GM12878 (cell line): ENCODE data around the gene CARD18. TPM values are rescaled to one million over a fixed set of nuclear protein-coding genes. Genes with fewer than 3 reads are reported as not detected.

Experiments
- ATAC-seq: fragments of 200-7000 bp; cut with Tn5 transposase; 3 replicates; pipeline ENCODE4 v1.9.1; 2020; ENCODE audit warnings: mild to moderate bottlenecking, moderate library complexity
- Bru-seq: library from RNA; stranded (reverse); fragments of 400-500 nt; gene quantifications from one replicate; lab custom pipeline; 2021; lab: Mats Ljungman, UMichigan
- BruChase-seq, 2 experiments: library from RNA; stranded (reverse); fragments of 400-500 nt; gene quantifications; one replicate each; lab custom pipeline; 2021; lab: Mats Ljungman, UMichigan
- BruUV-seq: library from RNA; stranded (reverse); fragments of 400-500 nt; replicated peaks from 2 replicates; lab custom pipeline; 2021; lab: Mats Ljungman, UMichigan
- CTCF ChIA-PET: fragments of 300-600 bp; sonication (Branson Sonifier 250); formaldehyde crosslinking; extraction: SDS; loops from one replicate; lab custom pipeline; 2021; ENCODE audit warnings: inconsistent platforms; lab: Yijun Ruan, JAX
- POLR2A ChIA-PET: fragments of 350-600 bp; formaldehyde crosslinking; extraction: SDS; loops from one replicate; lab custom pipeline; 2021; ENCODE audit warnings: inconsistent platforms; lab: Charles Lee
- RAD21 ChIA-PET: fragments of 300-600 bp; sonication (Branson Sonifier 250); formaldehyde crosslinking; loops from one replicate; lab custom pipeline; 2023; ENCODE audit warnings: antibody characterized with exemption; ENCODE audit not compliant: unreplicated experiment; lab: Charles Lee
- SMC1A ChIA-PET: fragments of 300-600 bp; sonication (Branson Sonifier 250); formaldehyde crosslinking; loops from one replicate; lab custom pipeline; 2023; ENCODE audit not compliant: unreplicated experiment, uncharacterized antibody; lab: Charles Lee
- DNase-seq: peaks from one replicate; pipeline ENCODE4 v3.0.0-alpha.2; 2011; ENCODE audit warnings: low read depth, low spot score
- FAIRE-seq: peaks from 3 replicates; lab custom pipeline; 2011; peaks lifted over from hg19 to GRCh38; lab: Jason Lieb, UNC
- H2AFZ ChIP-seq: 2 replicates; pipeline ENCODE4 v1.6.0; 2011; ENCODE audit warnings: low read depth, low read length, control low read depth; ENCODE audit not compliant: control insufficient read depth
- H3K27ac ChIP-seq: 2 replicates; pipeline ENCODE4 v1.5.1; 2011; ENCODE audit warnings: control low read depth; ENCODE audit not compliant: control insufficient read depth, insufficient read depth
- H3K27me3 ChIP-seq, 2 experiments: replicated peaks in 1 of 2; 2 replicates each; pipeline versions ENCODE4 v1.6.0 to v1.6.1; 2011; ENCODE audit warnings: low read length in 1 of 2; ENCODE audit not compliant: control insufficient read depth in 2 of 2, insufficient read depth in 2 of 2
- H3K36me3 ChIP-seq, 2 experiments: 2 replicates each; pipeline ENCODE4 v1.5.1; 2011; ENCODE audit warnings: low read length in 1 of 2; ENCODE audit not compliant: control insufficient read depth in 2 of 2, insufficient read depth in 2 of 2
- H3K4me1 ChIP-seq: 2 replicates; pipeline ENCODE4 v1.6.1; 2011; ENCODE audit warnings: mild to moderate bottlenecking, low read length, moderate library complexity, mixed read lengths; ENCODE audit not compliant: control insufficient read depth, insufficient read depth
- H3K4me2 ChIP-seq: 2 replicates; pipeline ENCODE4 v1.6.0; 2011; ENCODE audit warnings: control low read depth; ENCODE audit not compliant: control insufficient read depth, insufficient read depth
- H3K4me3 ChIP-seq: fragments of 200-600 bp; sonication (generic); 2 replicates; pipeline ENCODE4 v1.5.1; 2016
- H3K79me2 ChIP-seq: 2 replicates; pipeline ENCODE4 v1.6.0; 2011; ENCODE audit warnings: low read length; ENCODE audit not compliant: control insufficient read depth, insufficient read depth
- H3K9ac ChIP-seq: 2 replicates; pipeline ENCODE4 v1.8.0; 2011; ENCODE audit warnings: low read length, control low read depth, mixed read lengths; ENCODE audit not compliant: control insufficient read depth, insufficient read depth
- H3K9me3 ChIP-seq: replicated peaks from 3 replicates; pipeline ENCODE4 v1.5.1; 2011; ENCODE audit warnings: mild to moderate bottlenecking, low read length; ENCODE audit not compliant: control insufficient read depth, insufficient read depth
- H4K20me1 ChIP-seq: 2 replicates; pipeline ENCODE4 v1.6.0; 2011; ENCODE audit not compliant: control insufficient read depth, insufficient read depth
- ATF7 ChIP-seq: fragments of 450-650 bp; IDR thresholded peaks from 2 replicates; pipeline ENCODE4 v1.6.1; 2016; ENCODE audit warnings: low read depth, mild to moderate bottlenecking
- CHD1 ChIP-seq: IDR thresholded peaks from 2 replicates; pipeline ENCODE4 v1.6.1; 2012; ENCODE audit warnings: low read depth, low read length, improper control_type of control experiment
- IKZF2 ChIP-seq, 2 experiments: fragments of 450-650 bp; IDR thresholded peaks; 2 replicates each; pipeline ENCODE4 v1.6.1; 2017; ENCODE audit warnings: mild to moderate bottlenecking in 2 of 2, moderate library complexity in 2 of 2
- LARP7 ChIP-seq: fragments of 450-650 bp; IDR thresholded peaks from 2 replicates; pipeline ENCODE4 v1.6.1; 2017; ENCODE audit warnings: mild to moderate bottlenecking
- MEF2A ChIP-seq: IDR thresholded peaks from 2 replicates; pipeline ENCODE4 v1.6.1; 2011; ENCODE audit warnings: low read depth, mild to moderate bottlenecking, low read length, moderate library complexity; ENCODE audit not compliant: insufficient read depth
- MEF2B ChIP-seq: fragments of 450-650 bp; IDR thresholded peaks from 2 replicates; pipeline ENCODE4 v1.6.1; 2018; ENCODE audit warnings: mild to moderate bottlenecking, moderate library complexity; ENCODE audit not compliant: partially characterized antibody, poor library complexity, severe bottlenecking
- MTA3 ChIP-seq: IDR thresholded peaks from 2 replicates; pipeline ENCODE4 v1.6.1; 2012; ENCODE audit warnings: low read length, inconsistent platforms, borderline replicate concordance
- NFYA ChIP-seq: IDR thresholded peaks from 2 replicates; pipeline ENCODE4 v1.6.1; 2011; ENCODE audit warnings: low read depth, mild to moderate bottlenecking, low read length, improper control_type of control experiment, borderline replicate concordance
- NRF1 ChIP-seq: conservative IDR thresholded peaks from 2 replicates; pipeline ENCODE4 v1.6.1; 2011; ENCODE audit warnings: mild to moderate bottlenecking, low read depth, low read length, improper control_type of control experiment
- POLR2AphosphoS2 ChIP-seq: IDR thresholded peaks from 2 replicates; pipeline ENCODE4 v1.6.1; 2011; ENCODE audit warnings: low read depth, mild to moderate bottlenecking, low read length, improper control_type of control experiment, moderate library complexity
- POLR2AphosphoS5 ChIP-seq: IDR thresholded peaks from 2 replicates; pipeline ENCODE4 v1.6.1; 2011; ENCODE audit warnings: mild to moderate bottlenecking, low read length, inconsistent platforms
- POU2F2 ChIP-seq: IDR thresholded peaks from 3 replicates; pipeline ENCODE4 v1.6.1; 2011; ENCODE audit warnings: low read depth, mild to moderate bottlenecking, low read length, borderline replicate concordance
- PRDM15 ChIP-seq: fragments of 450-650 bp; formaldehyde crosslinking; IDR thresholded peaks from 2 replicates; pipeline ENCODE4 v1.4.0; 2020; ENCODE audit warnings: mild to moderate bottlenecking, moderate library complexity
- SREBF2 ChIP-seq: IDR thresholded peaks from 2 replicates; pipeline ENCODE4 v1.6.1; 2012; ENCODE audit warnings: mild to moderate bottlenecking, low read length
- TCF3 ChIP-seq: IDR thresholded peaks from 2 replicates; pipeline ENCODE4 v1.6.1; 2012; ENCODE audit warnings: low read depth, mild to moderate bottlenecking, low read length, borderline replicate concordance; ENCODE audit not compliant: insufficient read depth
- WGBS: methylation state at CpG from one replicate; pipeline ENCODE4 v1.1.6; 2016; ENCODE audit warnings: low lambda C conversion rate; ENCODE audit not compliant: insufficient replicate concordance, insufficient coverage; ENCODE audit errors: missing lambda C conversion rate; 5-methylcytosine and 5-hydroxymethylcytosine counted together
- in situ Hi-C: fragments of 300-500 bp; cut with MboI; formaldehyde crosslinking; loops from 9 replicates; pipeline ENCODE4 v1.14.3; 2018; ENCODE audit warnings: mixed read lengths
- intact Hi-C: fragments of 100-400 bp; cut with micrococcal nuclease; formaldehyde crosslinking; loops from one replicate; pipeline ENCODE4 v1.14.2; 2022; ENCODE audit not compliant: unreplicated experiment
- long read RNA-seq, 2 experiments: library from polyadenylated mRNA; unstranded; transcript quantifications; one replicate each; pipeline ENCODE4 v2.0.0, GENCODE V29; 2019 to 2020
- polyA minus RNA-seq, 3 experiments: library from RNA; depleted of rRNA, polyadenylated mRNA; stranded (reverse); fragments of >200 nt; gene quantifications; 2 replicates each; pipeline ENCODE4 v1.2.3, GENCODE V29; 2011
- polyA plus RNA-seq, 11 experiments: library from polyadenylated mRNA; depleted of rRNA in 4 of 11; unstranded in 6 of 11; stranded (reverse) in 5 of 11; fragments of >200 nt; fragmentation: Nextera tagmentation in 4 of 11; fragmentation: Illumina TruSeq in 1 of 11; extraction: Ambion mirVana in 4 of 11; extraction: Trizol in 1 of 11; gene quantifications; 1 replicate in 1 of 11; 2 replicates in 10 of 11; pipeline versions ENCODE4 v1.2.1 to v1.2.3, GENCODE V29; 2011 to 2016; ENCODE audit warnings: inconsistent platforms in 2 of 11, missing spikeins in 2 of 11, low read depth in 1 of 11
- total RNA-seq, 4 experiments: library from RNA; depleted of rRNA in 3 of 4; stranded (reverse); fragments of >200 nt in 3 of 4; fragmentation: Illumina TruSeq in 1 of 4; extraction: Trizol in 1 of 4; gene quantifications; 2 replicates each; pipeline versions ENCODE4 v1.2.1 to v1.2.3, GENCODE V29; 2013 to 2021
- TF ChIP-seq, protein P1 (sequence below): fragments of 450-650 bp; formaldehyde crosslinking; IDR thresholded peaks from 2 replicates; pipeline ENCODE4 v1.4.0; 2022; ENCODE audit warnings: mild to moderate bottlenecking, moderate library complexity

Gene CARD18, protein sequence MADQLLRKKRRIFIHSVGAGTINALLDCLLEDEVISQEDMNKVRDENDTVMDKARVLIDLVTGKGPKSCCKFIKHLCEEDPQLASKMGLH
- not detected in 2 replicates for total RNA-seq (2013; cell fraction: nucleolus; rRNA removed)
- total RNA-seq (2014; rRNA removed), result not detected in 2 replicates
- not detected in 2 replicates for total RNA-seq (2014; rRNA removed; fragmentation: Illumina TruSeq; extraction: Trizol)
- total RNA-seq (2021), result not detected in 2 replicates
- polyA plus RNA-seq (2011; ENCODE audit: low read depth), result not detected
- polyA plus RNA-seq (2011; rRNA removed), result not detected in 2 replicates
- polyA plus RNA-seq (2011; cell fraction: cytosol; rRNA removed), result not detected in 2 replicates
- not detected in 2 replicates for polyA plus RNA-seq (2011; cell fraction: nucleus; rRNA removed)
- polyA plus RNA-seq (2012), result not detected in 2 replicates
- not detected in 2 replicates for polyA plus RNA-seq (2014; fragmentation: Illumina TruSeq; extraction: Trizol)
- polyA plus RNA-seq (2014; fragmentation: Nextera tagmentation; extraction: Ambion mirVana), result not detected
- not detected in 2 replicates for polyA plus RNA-seq (2014; rRNA removed)
- not detected for polyA plus RNA-seq (2016; fragmentation: Nextera tagmentation; extraction: Ambion mirVana)
- polyA minus RNA-seq (2011; rRNA and poly(A)+ RNA removed), result not detected in 2 replicates
- not detected in 2 replicates for polyA minus RNA-seq (2011; cell fraction: cytosol; rRNA and poly(A)+ RNA removed)
- polyA minus RNA-seq (2011; cell fraction: nucleus; rRNA and poly(A)+ RNA removed), result not detected in 2 replicates
- percentile 10 among the genes with signal in this experiment for Bru-seq, nascent RNA
- BruChase-seq, experiment 1, labeled RNA remaining after a 6-hour chase, result percentile 11 among the genes with signal in this experiment
- percentile 12 among the genes with signal in this experiment for BruChase-seq, experiment 2, labeled RNA remaining after a 2-hour chase
- long read RNA-seq, experiment 1, result 0 reads
- long read RNA-seq, experiment 2, result 0 reads

GRCh38 chr11:105139669-105140068, at the start of gene CARD18:
TSS of gene CARD18 (minus strand) at chr11:105139769. CDS start at chr11:105139726, 43 bp downstream.
- H2AFZ ChIP-seq, result no peak within 1 kb of the TSS
- WGBS, result 8% methylated on average over 2 of the region's 2 CpGs
- ChIA-PET CTCF (no interaction called here), POLR2A (no interaction called here), SMC1A (no interaction called here), RAD21 (no interaction called here)
- in situ Hi-C loops, result no loop called here
- ATAC-seq (no peak), DNase-seq (no peak), FAIRE-seq (no peak)
- no peak within 1 kb of the TSS for H3K27ac ChIP-seq
- H3K4me3 ChIP-seq, result no peak within 1 kb of the TSS
- intact Hi-C loops, result no loop called here
- no peaks in the 10 kb centered on the region for H3K36me3 ChIP-seq
- H3K79me2 ChIP-seq, result no peaks in the 10 kb centered on the region
- H3K27me3 ChIP-seq, result peaks cover 0 to 3% of the 10 kb centered on the region in 2 experiments; a peak in 1 of 4 replicates
- no peaks in the 10 kb centered on the region for H3K4me1 ChIP-seq
- no TSS peak for BruUV-seq
- no peaks in the 10 kb centered on the region for H4K20me1 ChIP-seq
- no peak within 1 kb of the TSS for H3K4me2 ChIP-seq
- H3K9me3 ChIP-seq, result no peaks in the 10 kb centered on the region
- no peak within 1 kb of the TSS for H3K9ac ChIP-seq
- TF ChIP-seq IKZF2 (IDR thresholded peaks at IDR 0.05), result no peak
- no peak for TF ChIP-seq MTA3
- no peak for TF ChIP-seq LARP7
- TF ChIP-seq, protein P1, sequence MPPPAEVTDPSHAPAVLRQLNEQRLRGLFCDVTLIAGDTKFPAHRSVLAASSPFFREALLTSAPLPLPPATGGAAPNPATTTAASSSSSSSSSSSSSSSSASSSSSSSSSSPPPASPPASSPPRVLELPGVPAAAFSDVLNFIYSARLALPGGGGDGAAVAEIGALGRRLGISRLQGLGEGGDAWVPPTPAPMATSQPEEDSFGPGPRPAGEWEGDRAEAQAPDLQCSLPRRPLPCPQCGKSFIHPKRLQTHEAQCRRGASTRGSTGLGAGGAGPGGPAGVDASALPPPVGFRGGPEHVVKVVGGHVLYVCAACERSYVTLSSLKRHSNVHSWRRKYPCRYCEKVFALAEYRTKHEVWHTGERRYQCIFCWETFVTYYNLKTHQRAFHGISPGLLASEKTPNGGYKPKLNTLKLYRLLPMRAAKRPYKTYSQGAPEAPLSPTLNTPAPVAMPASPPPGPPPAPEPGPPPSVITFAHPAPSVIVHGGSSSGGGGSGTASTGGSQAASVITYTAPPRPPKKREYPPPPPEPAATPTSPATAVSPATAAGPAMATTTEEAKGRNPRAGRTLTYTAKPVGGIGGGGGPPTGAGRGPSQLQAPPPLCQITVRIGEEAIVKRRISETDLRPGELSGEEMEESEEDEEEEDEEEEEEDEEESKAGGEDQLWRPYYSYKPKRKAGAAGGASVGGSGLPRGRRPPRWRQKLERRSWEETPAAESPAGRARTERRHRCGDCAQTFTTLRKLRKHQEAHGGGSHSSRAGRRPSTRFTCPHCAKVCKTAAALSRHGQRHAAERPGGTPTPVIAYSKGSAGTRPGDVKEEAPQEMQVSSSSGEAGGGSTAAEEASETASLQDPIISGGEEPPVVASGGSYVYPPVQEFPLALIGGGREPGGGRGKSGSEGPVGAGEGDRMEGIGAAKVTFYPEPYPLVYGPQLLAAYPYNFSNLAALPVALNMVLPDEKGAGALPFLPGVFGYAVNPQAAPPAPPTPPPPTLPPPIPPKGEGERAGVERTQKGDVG (CRISPR knock-in tag), result no peak
- no peak for TF ChIP-seq POLR2AphosphoS2
- TF ChIP-seq MEF2A, result no peak
- TF ChIP-seq ATF7, result no peak
- TF ChIP-seq TCF3, result no peak
- TF ChIP-seq SREBF2, result no peak
- no peak for TF ChIP-seq MEF2B
- no peak for TF ChIP-seq NRF1
- TF ChIP-seq POLR2AphosphoS5, result no peak
- TF ChIP-seq CHD1, result no peak
- no peak for TF ChIP-seq POU2F2
- no peak for TF ChIP-seq PRDM15 (CRISPR knock-in tag)
- no peak for TF ChIP-seq NFYA
